Stimulated activated CD4-positive, alpha-beta T cell treated with anti-CD3 and anti-CD28 coated beads, Interleukin-12 subunit alpha, Interleukin-12 subunit beta, amount 100 ng/mL, for 24 hours (primary cell): ENCODE results near the gene GALNT17.

Experiments used
- DNase-seq, 2 experiments: peaks; one replicate each; pipeline ENCODE4 v3.0.0-alpha.2; 2020; ENCODE audit warnings: low read depth in 2 of 2

GALNT17 gene

GRCh38 chr7:71504697-71505441, 372.9 kb downstream of the GALNT17 start:
- DNase-seq: no peak

GRCh38 chr7:71506822-71507221, 374.9 kb downstream of the GALNT17 start:
- no peak for DNase-seq

- DNase-seq: no peak
Observed at GRCh38 chr7:71507680-71508602, 376.0 kb downstream of the GALNT17 start.

- no peak for DNase-seq
Observed at GRCh38 chr7:71509381-71509780, 377.4 kb downstream of the GALNT17 start.

- DNase-seq: no peak
Observed at GRCh38 chr7:71511361-71511807, 379.4 kb downstream of the GALNT17 start.

- DNase-seq: no peak
Observed at GRCh38 chr7:71517940-71518699, 386.2 kb downstream of the GALNT17 start.

GRCh38 chr7:71518880-71519279, 386.9 kb downstream of the GALNT17 start:
- no peak for DNase-seq

GRCh38 chr7:71521506-71521905, 389.6 kb downstream of the GALNT17 start:
- no peak for DNase-seq

- DNase-seq: no peak
Observed at GRCh38 chr7:71526106-71526505, 394.2 kb downstream of the GALNT17 start.

GRCh38 chr7:71527213-71527612, 395.3 kb downstream of the GALNT17 start:
- no peak for DNase-seq

GRCh38 chr7:71535616-71536015, 403.7 kb downstream of the GALNT17 start:
- no peak for DNase-seq

- no peak for DNase-seq
Observed at GRCh38 chr7:71538210-71538609, 406.3 kb downstream of the GALNT17 start.

GRCh38 chr7:71539615-71540014, 407.7 kb downstream of the GALNT17 start:
- DNase-seq: no peak

GRCh38 chr7:71541707-71542353, 409.9 kb downstream of the GALNT17 start:
- DNase-seq: no peak

- no peak for DNase-seq
Observed at GRCh38 chr7:71543396-71543795, 411.5 kb downstream of the GALNT17 start.

GRCh38 chr7:71544816-71545215, 412.9 kb downstream of the GALNT17 start:
- DNase-seq: no peak

- DNase-seq: no peak
Observed at GRCh38 chr7:71547426-71547825, 415.5 kb downstream of the GALNT17 start.

- no peak for DNase-seq
Observed at GRCh38 chr7:71548746-71549145, 416.8 kb downstream of the GALNT17 start.

- DNase-seq: no peak
Observed at GRCh38 chr7:71553306-71553705, 421.4 kb downstream of the GALNT17 start.

GRCh38 chr7:71555758-71556157, 423.8 kb downstream of the GALNT17 start:
- DNase-seq: no peak

GRCh38 chr7:71558806-71559613, 427.1 kb downstream of the GALNT17 start:
- DNase-seq: no peak
